Ishikawa (cell line): ENCODE data around the gene NCKAP1.

Source experiments
- EP300 ChIP-seq: IDR thresholded peaks from 2 replicates; pipeline ENCODE4 v1.6.1; 2012; ENCODE audit warnings: borderline replicate concordance
- REST ChIP-seq: IDR thresholded peaks from 2 replicates; pipeline ENCODE4 v1.6.1; 2012; ENCODE audit warnings: low read depth, mild to moderate bottlenecking
- ZBTB7A ChIP-seq: IDR thresholded peaks from 2 replicates; pipeline ENCODE4 v1.6.1; 2012; ENCODE audit warnings: low read depth

GRCh38 chr2:182906454-182906853 is 131.8 kb downstream of the NCKAP1 start:
- no peak for TF ChIP-seq ZBTB7A
- no peak for TF ChIP-seq EP300
- TF ChIP-seq REST = no peak
